Right lobe of liver (tissue), 6 donors: ENCODE measurements around the gene RPS6KA5. TPM values are rescaled to one million over a fixed set of nuclear protein-coding genes. Genes with fewer than 3 reads are reported as not detected.

Experiments
- ATAC-seq, 4 donors: fragments of 200-7000 bp; cut with Tn5 transposase; one replicate each; pipeline ENCODE4 v1.9.1; 2020; ENCODE audit warnings: mild to moderate bottlenecking in 4 of 4, moderate library complexity in 4 of 4
- DNase-seq, 3 donors: peaks; one replicate each; pipeline ENCODE4 v3.0.0-alpha.2; 2020
- H3K27ac ChIP-seq, 3 donors: fragments of 200-600 bp; one replicate each; pipeline ENCODE4 v1.8.0; 2022
- H3K27me3 ChIP-seq, 2 donors: fragments of 200-600 bp; one replicate each; pipeline ENCODE4 v1.8.0; 2022
- H3K36me3 ChIP-seq, 4 donors: fragments of 200-600 bp; sonication (generic) in 1 of 4; one replicate each; pipeline versions ENCODE4 v1.5.1 to v1.8.0; 2017 to 2022; ENCODE audit warnings: control low read depth in 1 of 4
- H3K4me1 ChIP-seq, 4 donors: fragments of 200-600 bp; sonication (generic) in 1 of 4; one replicate each; pipeline versions ENCODE4 v1.5.1 to v1.8.0; 2017 to 2022; ENCODE audit warnings: control low read depth in 1 of 4
- H3K4me3 ChIP-seq, 3 donors: fragments of 200-600 bp; one replicate each; pipeline ENCODE4 v1.8.0; 2022
- H3K9me3 ChIP-seq, 4 donors: fragments of 200-600 bp; sonication (generic) in 1 of 4; one replicate each; pipeline versions ENCODE4 v1.5.1 to v1.8.0; 2017 to 2022; ENCODE audit warnings: control low read depth in 1 of 4
- POLR2A ChIP-seq: fragments of 450-650 bp; IDR thresholded peaks from one replicate; pipeline ENCODE4 v1.6.1; 2017; ENCODE audit warnings: antibody characterized with exemption, mild to moderate bottlenecking
- WGBS: methylation state at CpG from one replicate; pipeline ENCODE4 v1.1.6; 2018; ENCODE audit warnings: low coverage, low lambda C conversion rate; ENCODE audit not compliant: insufficient coverage; ENCODE audit errors: missing lambda C conversion rate; 5-methylcytosine and 5-hydroxymethylcytosine counted together
- intact Hi-C, 2 donors: fragments of 100-400 bp; cut with DNase I; formaldehyde crosslinking; loops; one replicate each; pipeline versions ENCODE4 v1.11.2 to v1.14.1; 2022
- total RNA-seq, 6 experiments: library from RNA; depleted of rRNA in 2 of 6; stranded (reverse); fragments of >200 nt in 2 of 6; fragmentation: NEBNext Ultra II Directional in 3 of 6; extraction: Animal tissue kit (Norgen Biotek cat#: 25700) in 3 of 6; gene quantifications; one replicate each; pipeline versions ENCODE4 v1.1.0 to v1.2.4, GENCODE V29; 2016 to 2023
- TF ChIP-seq, protein P1 (sequence below), 4 donors: fragments of 200-600 bp in 3 of 4; fragments of 450-650 bp in 1 of 4; IDR thresholded peaks; one replicate each; pipeline versions ENCODE4 v1.5.1 to v1.8.0; 2016 to 2022; ENCODE audit warnings: antibody characterized with exemption in 4 of 4, mild to moderate bottlenecking in 2 of 4
- donor health status: DM: no; HTN: yes; CAD: no.
- donor health status: DM: no; HTN: no; CAD: no.
- donor health status: DM: no; HTN: no; CAD: no.
- donor health status: DM: no; HTN: yes; CAD: no.
- donor health status: DM: no; HTN: yes; CAD: no.

The RPS6KA5 gene
- total RNA-seq, 6 experiments from 2014 or later, result 0.31 to 3.5 (median 1.7) TPM

DNA sequence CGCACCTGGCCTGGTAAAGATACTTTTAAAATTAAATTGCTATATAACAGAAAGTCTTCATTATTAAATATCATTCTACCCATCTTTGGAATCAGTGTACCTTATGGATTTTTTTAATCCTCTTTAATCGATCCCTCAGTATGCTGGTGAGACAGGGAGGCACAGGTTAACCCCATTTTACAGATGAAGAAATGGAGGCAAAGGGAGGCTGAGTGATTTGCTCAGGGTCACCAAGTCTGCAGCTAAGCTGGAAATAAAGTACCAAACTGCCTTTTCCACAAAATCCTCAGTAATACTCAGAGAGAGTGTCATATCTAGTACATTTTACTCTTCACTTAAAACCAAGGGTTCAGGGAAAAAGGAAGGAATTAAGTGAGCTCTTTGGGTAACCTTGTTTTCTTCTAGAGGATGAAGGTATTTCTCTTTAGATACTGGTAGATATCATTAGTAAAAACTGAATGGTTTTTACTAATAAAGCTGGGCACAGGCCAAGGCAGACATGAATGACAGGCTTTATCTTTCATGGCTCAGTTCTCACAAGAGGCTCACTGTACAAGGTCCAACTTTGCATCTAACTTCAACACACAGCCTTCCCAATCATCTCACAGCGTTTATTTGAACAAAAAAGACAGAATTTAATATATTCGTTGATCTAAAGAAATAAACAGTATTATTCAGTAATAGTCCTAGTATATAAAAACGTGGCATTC lies 209.0 kb downstream of the RPS6KA5 start:
- H3K4me1 ChIP-seq, result no peaks in the 10 kb centered on the region
- no peak overlapping the region for H3K4me3 ChIP-seq
- no peak overlapping the region for H3K27ac ChIP-seq
- H3K27me3 ChIP-seq, result no peaks in the 10 kb centered on the region
- 67% methylated on average over 5 of the region's 5 CpGs for WGBS
- no peaks in the 10 kb centered on the region for H3K9me3 ChIP-seq
- intact Hi-C loops, result no loop called here
- ATAC-seq (no peak), DNase-seq (no peak)
- TF ChIP-seq, protein P1, sequence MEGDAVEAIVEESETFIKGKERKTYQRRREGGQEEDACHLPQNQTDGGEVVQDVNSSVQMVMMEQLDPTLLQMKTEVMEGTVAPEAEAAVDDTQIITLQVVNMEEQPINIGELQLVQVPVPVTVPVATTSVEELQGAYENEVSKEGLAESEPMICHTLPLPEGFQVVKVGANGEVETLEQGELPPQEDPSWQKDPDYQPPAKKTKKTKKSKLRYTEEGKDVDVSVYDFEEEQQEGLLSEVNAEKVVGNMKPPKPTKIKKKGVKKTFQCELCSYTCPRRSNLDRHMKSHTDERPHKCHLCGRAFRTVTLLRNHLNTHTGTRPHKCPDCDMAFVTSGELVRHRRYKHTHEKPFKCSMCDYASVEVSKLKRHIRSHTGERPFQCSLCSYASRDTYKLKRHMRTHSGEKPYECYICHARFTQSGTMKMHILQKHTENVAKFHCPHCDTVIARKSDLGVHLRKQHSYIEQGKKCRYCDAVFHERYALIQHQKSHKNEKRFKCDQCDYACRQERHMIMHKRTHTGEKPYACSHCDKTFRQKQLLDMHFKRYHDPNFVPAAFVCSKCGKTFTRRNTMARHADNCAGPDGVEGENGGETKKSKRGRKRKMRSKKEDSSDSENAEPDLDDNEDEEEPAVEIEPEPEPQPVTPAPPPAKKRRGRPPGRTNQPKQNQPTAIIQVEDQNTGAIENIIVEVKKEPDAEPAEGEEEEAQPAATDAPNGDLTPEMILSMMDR (IDR thresholded peaks at IDR 0.05), result no peak
- no peak for TF ChIP-seq POLR2A
- no peaks in the 10 kb centered on the region for H3K36me3 ChIP-seq

DNA sequence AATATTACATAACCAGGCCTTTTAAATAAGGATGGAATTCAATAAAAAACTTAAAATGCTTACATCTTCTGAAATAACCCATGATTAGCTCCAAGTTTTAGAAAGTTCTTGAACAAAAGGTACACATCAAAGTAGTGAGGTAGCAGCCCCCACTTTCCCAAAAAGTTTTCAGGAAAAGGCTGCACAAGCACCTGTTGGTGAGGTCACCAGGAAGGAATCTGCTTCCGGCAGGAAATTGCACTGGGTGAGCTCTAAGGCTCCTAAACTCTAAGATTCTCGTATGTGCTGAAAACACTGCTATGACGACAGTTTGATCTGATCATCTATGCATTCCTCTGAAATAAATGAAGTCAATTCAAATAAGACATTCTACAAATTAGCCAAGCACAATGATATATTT lies 210.0 kb downstream of the RPS6KA5 start:
- no peaks in the 10 kb centered on the region for H3K9me3 ChIP-seq
- no peak for TF ChIP-seq POLR2A
- TF ChIP-seq, protein P1 (IDR thresholded peaks at IDR 0.05), result no peak
- intact Hi-C loops, result no loop called here
- H3K36me3 ChIP-seq, result no peaks in the 10 kb centered on the region
- no peaks in the 10 kb centered on the region for H3K27me3 ChIP-seq
- H3K4me3 ChIP-seq, result no peak overlapping the region
- H3K27ac ChIP-seq, result no peak overlapping the region
- 63% methylated on average over 3 of the region's 3 CpGs for WGBS
- ATAC-seq (peak in 3 of 4 donors; percentile 25 to 64 (median 56)), DNase-seq (no peak)
- no peaks in the 10 kb centered on the region for H3K4me1 ChIP-seq

DNA sequence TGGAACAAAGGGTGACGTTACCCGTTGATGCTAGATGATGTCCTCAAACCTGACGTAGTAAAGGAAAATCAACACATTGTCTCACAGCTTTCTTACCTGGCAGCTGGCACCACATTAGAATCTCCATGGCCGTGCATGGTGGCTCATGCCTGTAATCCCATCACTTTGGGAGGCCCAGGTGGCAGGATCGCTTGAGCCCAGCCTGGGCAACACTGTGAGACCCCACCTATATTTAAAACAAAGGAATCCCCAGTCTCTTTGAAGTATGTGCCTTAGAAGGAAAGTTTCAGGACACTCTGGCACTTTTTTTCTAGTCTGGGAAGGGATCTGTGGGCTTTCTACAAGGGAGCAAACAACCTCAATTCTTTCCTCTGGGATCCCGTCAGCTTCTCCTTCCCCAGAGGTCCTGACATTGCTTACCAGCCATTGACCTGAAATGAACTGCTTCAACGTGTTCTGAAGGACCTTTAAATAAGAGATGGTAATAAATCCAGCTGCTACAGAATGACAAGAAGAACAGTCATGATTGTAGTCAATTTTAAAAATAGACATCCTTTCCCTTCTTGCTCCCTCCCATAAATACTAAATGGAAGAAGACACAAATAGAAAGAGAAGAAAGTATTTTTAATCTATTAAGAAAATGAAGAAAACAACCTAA lies 210.5 kb downstream of the RPS6KA5 start:
- Histone ChIP-seq H3K27ac (no peak overlapping the region), H3K36me3 (no peaks in the 10 kb centered on the region), H3K4me3 (no peak overlapping the region), H3K9me3 (no peaks in the 10 kb centered on the region), H3K27me3 (no peaks in the 10 kb centered on the region), H3K4me1 (no peaks in the 10 kb centered on the region)
- 81% methylated on average over 4 of the region's 7 CpGs for WGBS
- DNase-seq, result no peak
- no peak for ATAC-seq
- no peak for TF ChIP-seq POLR2A
- intact Hi-C loops, result no loop called here

DNA sequence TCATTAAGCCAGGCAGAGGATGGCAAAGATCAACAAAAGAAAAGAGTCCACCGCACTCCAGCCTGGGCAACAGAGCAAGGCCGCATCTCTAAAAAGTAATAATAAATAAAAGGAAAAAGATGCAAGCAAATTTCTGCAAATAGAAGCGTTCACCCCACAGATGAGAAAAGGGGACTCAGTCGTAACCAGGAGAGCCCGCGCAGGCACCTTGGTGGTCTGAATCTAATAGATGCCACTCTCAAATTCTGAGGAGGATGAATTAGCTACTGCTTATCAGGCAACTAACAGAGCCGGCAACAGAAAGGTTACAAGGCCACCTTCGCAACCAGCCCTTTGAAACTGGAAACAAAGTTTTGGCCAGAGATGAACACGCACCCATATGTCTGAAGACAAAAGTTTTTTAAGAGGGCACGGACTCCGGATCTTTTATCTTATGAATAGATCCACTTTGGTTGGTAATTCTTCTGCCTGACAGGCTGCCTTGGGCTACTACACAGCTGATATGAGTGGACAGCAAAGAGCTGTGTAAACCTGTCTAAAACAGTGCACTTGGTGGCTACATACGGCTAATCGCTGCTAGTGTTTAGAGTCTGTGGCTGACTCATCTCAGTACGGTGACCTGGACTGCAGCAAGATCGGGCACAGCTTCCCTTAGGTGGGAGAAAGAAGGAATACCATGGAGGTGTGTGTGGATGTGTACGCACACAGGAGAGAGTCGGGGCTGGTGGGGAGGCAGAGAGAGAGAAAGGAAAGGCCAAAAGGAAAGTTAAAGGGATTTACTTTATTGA lies 211.3 kb downstream of the RPS6KA5 start:
- Histone ChIP-seq H3K4me3 (no peak overlapping the region), H3K36me3 (no peaks in the 10 kb centered on the region), H3K9me3 (no peaks in the 10 kb centered on the region), H3K4me1 (no peaks in the 10 kb centered on the region), H3K27ac (no peak overlapping the region), H3K27me3 (no peaks in the 10 kb centered on the region)
- intact Hi-C loops, result no loop called here
- ATAC-seq (no peak), DNase-seq (no peak)
- TF ChIP-seq, protein P1 (IDR thresholded peaks at IDR 0.05), result no peak
- TF ChIP-seq POLR2A, result no peak
- WGBS, result 88% methylated on average over 17 of the region's 17 CpGs

DNA sequence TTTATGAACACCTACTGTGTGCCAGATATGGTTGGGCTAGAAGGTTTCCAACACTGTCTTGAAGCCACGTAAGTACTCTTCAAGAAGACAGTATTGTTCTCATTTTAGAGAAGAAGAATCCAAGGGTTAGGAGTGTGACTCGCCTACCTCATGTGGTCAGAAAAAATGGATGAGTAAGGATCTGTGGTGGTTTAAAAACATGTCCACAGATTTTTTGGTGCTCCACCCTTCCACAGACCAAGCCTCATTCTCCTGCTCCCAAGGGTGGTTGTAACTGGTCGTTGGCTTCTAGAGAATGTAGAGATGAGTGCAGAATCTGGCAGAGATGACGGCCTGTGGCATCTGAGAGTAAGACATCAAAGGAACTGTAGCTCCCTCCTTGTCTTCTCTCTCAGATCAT lies 213.9 kb downstream of the RPS6KA5 start:
- ATAC-seq (no peak), DNase-seq (no peak)
- intact Hi-C loops, result no loop called here
- H3K9me3 ChIP-seq, result no peaks in the 10 kb centered on the region
- no peaks in the 10 kb centered on the region for H3K36me3 ChIP-seq
- 72% methylated on average over 3 of the region's 4 CpGs for WGBS
- H3K4me3 ChIP-seq, result no peak overlapping the region
- TF ChIP-seq POLR2A, result no peak
- TF ChIP-seq, protein P1 (IDR thresholded peaks at IDR 0.05), result no peak
- H3K27me3 ChIP-seq, result no peaks in the 10 kb centered on the region
- H3K27ac ChIP-seq, result no peak overlapping the region
- no peaks in the 10 kb centered on the region for H3K4me1 ChIP-seq
